Activated CD4-positive, alpha-beta memory T cell treated with anti-CD3 and anti-CD28 coated beads for 36 hours (primary cell): Measurements from ENCODE around the gene STK24. TPM values are rescaled to one million over a fixed set of nuclear protein-coding genes. Genes with fewer than 3 reads are reported as not detected.

Experiments used
- CTCF ChIA-PET: fragments of 350-600 bp; sonication (Branson Sonifier 250); formaldehyde crosslinking; loops from one replicate; lab custom pipeline; 2021; ENCODE audit warnings: antibody characterized with exemption, inconsistent platforms; lab: Charles Lee
- POLR2A ChIA-PET: fragments of 350-600 bp; sonication (Branson Sonifier 250); formaldehyde crosslinking; loops from one replicate; lab custom pipeline; 2021; ENCODE audit warnings: antibody characterized with exemption; lab: Charles Lee
- DNase-seq: peaks from one replicate; pipeline ENCODE4 v3.0.0-alpha.2; 2020
- H3K27ac Mint-ChIP-seq: one replicate; pipeline ENCODE4 v1.8.0; 2021; ENCODE audit warnings: mixed read lengths
- H3K27me3 Mint-ChIP-seq: one replicate; pipeline ENCODE4 v1.8.0; 2021; ENCODE audit warnings: mixed read lengths
- H3K36me3 Mint-ChIP-seq: one replicate; pipeline ENCODE4 v1.8.0; 2021; ENCODE audit warnings: mixed read lengths
- H3K4me1 Mint-ChIP-seq: one replicate; pipeline ENCODE4 v1.8.0; 2021; ENCODE audit warnings: low read depth, mixed read lengths
- H3K4me3 Mint-ChIP-seq: one replicate; pipeline ENCODE4 v1.8.0; 2021; ENCODE audit warnings: mild to moderate bottlenecking, mixed read lengths
- H3K9me3 Mint-ChIP-seq: one replicate; pipeline ENCODE4 v1.8.0; 2021; ENCODE audit warnings: mixed read lengths
- intact Hi-C: fragments of 100-400 bp; cut with micrococcal nuclease; formaldehyde crosslinking; loops from one replicate; pipeline ENCODE4 v1.15.1; 2023
- total RNA-seq, 2 experiments: library from RNA; stranded (reverse); gene quantifications; one replicate each; pipeline ENCODE4 v1.2.3, GENCODE V29; 2021

STK24 gene
- total RNA-seq, 2 experiments from 2014 or later, result 176 to 178 TPM

DNA sequence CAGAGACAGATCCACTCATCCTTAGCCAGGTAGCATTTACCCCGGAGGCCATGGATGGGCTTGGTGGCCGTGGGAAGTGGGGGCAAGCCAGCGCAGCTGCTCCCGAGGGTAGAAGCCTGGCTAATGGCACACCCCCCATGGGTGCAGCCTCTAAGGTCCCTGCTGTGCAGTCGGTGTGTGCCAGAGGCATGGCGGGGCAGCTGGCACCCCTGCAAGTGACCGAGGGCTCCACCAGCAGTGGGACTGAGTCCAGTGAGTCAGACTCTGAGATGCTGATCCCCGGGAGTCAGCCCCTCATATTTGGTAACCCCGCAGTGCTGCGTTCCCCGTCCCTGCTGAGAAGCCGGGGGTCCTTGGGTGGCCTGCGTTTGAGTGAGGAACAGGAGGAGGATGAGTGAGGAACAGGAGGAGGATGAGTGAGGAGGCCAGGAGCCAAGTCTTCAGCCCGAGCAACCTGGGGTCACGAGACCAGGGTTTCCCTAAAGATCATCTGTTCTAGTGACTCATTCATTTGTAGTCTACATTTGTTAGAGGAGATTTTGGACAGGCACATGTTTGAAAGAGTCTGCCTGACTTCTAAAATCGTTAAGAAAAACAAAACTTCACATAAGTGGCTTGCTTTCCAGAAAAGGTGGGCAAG, 180.7 kb downstream of the STK24 start:
- Mint-ChIP-seq H3K27me3 (peaks cover 5% of the 10 kb centered on the region), H3K4me3 (no peak overlapping the region), H3K9me3 (no peaks in the 10 kb centered on the region), H3K36me3 (no peaks in the 10 kb centered on the region), H3K4me1 (no peaks in the 10 kb centered on the region), H3K27ac (no peak overlapping the region)
- ChIA-PET POLR2A (no interaction called here), CTCF (no interaction called here)
- intact Hi-C loops, result no loop called here
- no peak for DNase-seq

Other genes starting within 250 kb of the STK24 start
- gene SLC15A1, start 175.6 kb upstream of the STK24 start, total RNA-seq, result not detected